SK-N-MC (cell line): Measurements from ENCODE around the gene GAREM2.

Experiments used
- EZH2 ChIP-seq: fragments of 200-600 bp; sonication (generic); IDR thresholded peaks from one replicate; pipeline ENCODE4 v1.6.1; 2017; ENCODE audit warnings: antibody characterized with exemption
- FOXP2 ChIP-seq: optimal IDR thresholded peaks from 2 replicates; pipeline ENCODE3; 2011; ENCODE audit warnings: mild to moderate bottlenecking, moderate library complexity; ENCODE audit not compliant: insufficient read depth; ENCODE audit errors: extremely low read length, control extremely low read depth
- POLR2AphosphoS5 ChIP-seq: IDR thresholded peaks from 2 replicates; pipeline ENCODE4 v1.6.1; 2012; ENCODE audit warnings: mild to moderate bottlenecking, low read depth, low read length, borderline replicate concordance

GRCh38 chr2:26165403-26165802 is 7.5 kb upstream of the GAREM2 start:
- TF ChIP-seq POLR2AphosphoS5 (no peak), EZH2 (no peak), FOXP2 (no peak)
